ENCODE results near the gene NNT. TPM values are rescaled to one million over a fixed set of nuclear protein-coding genes. Genes with fewer than 3 reads are reported as not detected.
A peak's percentile ranks its signal among the peaks of the same experiment; 100 is the strongest.

Gene NNT
- total and polyA plus RNA-seq, 2 donors from 2014 or later = 56.4 to 101 TPM

DNA sequence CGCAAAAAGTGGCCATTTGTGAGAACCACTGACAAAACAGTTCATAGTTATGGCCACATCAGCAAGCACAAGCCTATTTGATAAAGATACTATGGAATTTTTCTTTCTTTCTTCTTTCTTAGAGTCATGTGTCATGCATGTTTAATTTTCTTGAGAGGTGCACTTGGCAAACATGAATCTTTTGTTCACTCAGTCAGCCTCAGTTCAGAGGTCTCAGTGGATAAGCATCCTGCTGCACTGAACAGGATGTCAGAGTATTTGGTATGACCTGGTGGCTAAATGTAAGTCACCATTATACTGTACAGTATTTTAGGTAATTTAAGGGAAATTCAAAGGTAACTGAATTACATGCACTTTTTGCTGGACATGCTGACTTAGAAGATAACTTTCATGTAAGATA, 5.4 kb downstream of the NNT start:
- Histone ChIP-seq H3K9ac (ENCODE audit: low read length in 3 of 3) (no peak overlapping the region), H3K4me1 (ENCODE audit: control insufficient read depth in 2 of 3, insufficient read depth in 2 of 3, low read depth in 1 of 3, low read length in 3 of 3) (peaks cover 0 to 3% (median 0%) of the 10 kb centered on the region in 3 donors), H3K9me3 (ENCODE audit: control insufficient read depth in 2 of 3, insufficient read depth in 1 of 3, low read length in 3 of 3) (no peaks in the 10 kb centered on the region), H3K4me3 (ENCODE audit: low read length in 3 of 3) (no peak overlapping the region), H3K36me3 (ENCODE audit: control insufficient read depth in 2 of 3, insufficient read depth in 3 of 3, low read length in 3 of 3) (peaks cover 4 to 20% (median 14%) of the 10 kb centered on the region in 3 donors), H3K27ac (ENCODE audit: low read depth in 2 of 2, low read length in 2 of 2) (no peak overlapping the region), H3K27me3 (ENCODE audit: control insufficient read depth, insufficient read depth, low read length) (no peaks in the 10 kb centered on the region)
- intact Hi-C loops (cut with DNase I) = no loop called here
- TF ChIP-seq, protein P1, sequence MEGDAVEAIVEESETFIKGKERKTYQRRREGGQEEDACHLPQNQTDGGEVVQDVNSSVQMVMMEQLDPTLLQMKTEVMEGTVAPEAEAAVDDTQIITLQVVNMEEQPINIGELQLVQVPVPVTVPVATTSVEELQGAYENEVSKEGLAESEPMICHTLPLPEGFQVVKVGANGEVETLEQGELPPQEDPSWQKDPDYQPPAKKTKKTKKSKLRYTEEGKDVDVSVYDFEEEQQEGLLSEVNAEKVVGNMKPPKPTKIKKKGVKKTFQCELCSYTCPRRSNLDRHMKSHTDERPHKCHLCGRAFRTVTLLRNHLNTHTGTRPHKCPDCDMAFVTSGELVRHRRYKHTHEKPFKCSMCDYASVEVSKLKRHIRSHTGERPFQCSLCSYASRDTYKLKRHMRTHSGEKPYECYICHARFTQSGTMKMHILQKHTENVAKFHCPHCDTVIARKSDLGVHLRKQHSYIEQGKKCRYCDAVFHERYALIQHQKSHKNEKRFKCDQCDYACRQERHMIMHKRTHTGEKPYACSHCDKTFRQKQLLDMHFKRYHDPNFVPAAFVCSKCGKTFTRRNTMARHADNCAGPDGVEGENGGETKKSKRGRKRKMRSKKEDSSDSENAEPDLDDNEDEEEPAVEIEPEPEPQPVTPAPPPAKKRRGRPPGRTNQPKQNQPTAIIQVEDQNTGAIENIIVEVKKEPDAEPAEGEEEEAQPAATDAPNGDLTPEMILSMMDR (IDR thresholded peaks at IDR 0.05; ENCODE audit: borderline replicate concordance, extremely low read depth, insufficient read depth) = no peak
- FAIRE-seq (no peak), DNase-seq (no peak)

DNA sequence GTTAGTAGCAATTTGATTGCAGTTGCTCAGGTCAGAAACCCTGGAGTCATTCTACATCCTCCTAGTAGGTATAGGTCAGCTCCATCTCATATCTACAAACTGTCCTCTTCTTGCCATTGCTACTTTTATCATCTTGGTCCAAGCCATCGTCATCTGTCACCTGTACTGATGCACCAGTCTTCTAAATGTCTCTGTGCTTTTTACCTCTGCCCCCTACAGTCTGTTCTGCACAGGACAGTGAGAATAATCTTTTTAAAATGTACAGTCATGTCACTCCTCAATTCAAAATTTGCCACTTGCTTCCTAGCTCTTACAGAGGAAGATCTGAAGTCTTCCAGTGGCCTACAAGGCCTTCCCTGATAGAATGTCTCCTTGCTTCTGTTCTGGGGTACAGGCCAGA, 6.8 kb downstream of the NNT start:
- FAIRE-seq = no peak
- no peaks in the 10 kb centered on the region for H3K9me3 ChIP-seq (ENCODE audit: control insufficient read depth in 2 of 3, insufficient read depth in 1 of 3, low read length in 3 of 3)
- TF ChIP-seq, protein P1 (IDR thresholded peaks at IDR 0.05; ENCODE audit: borderline replicate concordance, extremely low read depth, insufficient read depth) = peak; percentile 3
- H3K9ac ChIP-seq (ENCODE audit: low read length in 3 of 3) = no peak overlapping the region
- intact Hi-C loops (cut with DNase I) = no loop called here
- no peaks in the 10 kb centered on the region for H3K4me1 ChIP-seq (ENCODE audit: control insufficient read depth in 2 of 3, insufficient read depth in 2 of 3, low read depth in 1 of 3, low read length in 3 of 3)
- no peak for DNase-seq
- H3K27me3 ChIP-seq (ENCODE audit: control insufficient read depth, insufficient read depth, low read length) = no peaks in the 10 kb centered on the region
- no peak overlapping the region for H3K4me3 ChIP-seq (ENCODE audit: low read length in 3 of 3)
- H3K36me3 ChIP-seq (ENCODE audit: control insufficient read depth in 2 of 3, insufficient read depth in 3 of 3, low read length in 3 of 3) = peaks cover 4 to 25% (median 14%) of the 10 kb centered on the region in 3 donors
- H3K27ac ChIP-seq (ENCODE audit: low read depth in 2 of 2, low read length in 2 of 2) = no peak overlapping the region

DNA sequence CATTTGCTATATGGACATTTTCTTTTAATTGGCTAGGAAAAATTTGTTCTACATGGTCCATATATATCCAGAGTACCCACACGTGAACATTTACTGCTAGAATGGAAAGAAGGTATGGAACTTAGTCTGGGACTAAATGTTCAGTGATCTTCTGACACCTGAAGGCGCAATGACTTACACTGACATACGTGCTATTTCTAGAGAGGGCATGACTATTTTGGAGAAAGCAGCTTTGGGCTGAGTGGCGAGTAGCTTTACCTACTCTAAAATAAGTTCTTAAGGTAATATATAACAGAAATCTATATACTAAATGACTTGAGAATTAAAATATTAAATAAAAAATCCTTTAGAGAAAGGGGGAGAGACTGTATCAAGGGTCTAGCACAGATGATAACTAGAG, 10.4 kb downstream of the NNT start:
- Histone ChIP-seq H3K9ac (ENCODE audit: low read length in 3 of 3) (no peak overlapping the region), H3K36me3 (ENCODE audit: control insufficient read depth in 2 of 3, insufficient read depth in 3 of 3, low read length in 3 of 3) (peaks cover 4 to 25% (median 16%) of the 10 kb centered on the region in 3 donors), H3K4me3 (ENCODE audit: low read length in 3 of 3) (no peak overlapping the region), H3K27me3 (ENCODE audit: control insufficient read depth, insufficient read depth, low read length) (no peaks in the 10 kb centered on the region), H3K27ac (ENCODE audit: low read depth in 2 of 2, low read length in 2 of 2) (no peak overlapping the region), H3K4me1 (ENCODE audit: control insufficient read depth in 2 of 3, insufficient read depth in 2 of 3, low read depth in 1 of 3, low read length in 3 of 3) (no peaks in the 10 kb centered on the region), H3K9me3 (ENCODE audit: control insufficient read depth in 2 of 3, insufficient read depth in 1 of 3, low read length in 3 of 3) (no peaks in the 10 kb centered on the region)
- intact Hi-C loops (cut with DNase I) = no loop called here
- DNase-seq (no peak), FAIRE-seq (no peak)
- TF ChIP-seq, protein P1 (IDR thresholded peaks at IDR 0.05; ENCODE audit: borderline replicate concordance, extremely low read depth, insufficient read depth) = no peak

All from kidney (tissue), 14 donors.